Measurements from ENCODE around the gene MORN2. TPM values are rescaled to one million over a fixed set of nuclear protein-coding genes. Genes with fewer than 3 reads are reported as not detected.

The MORN2 gene
- total and polyA plus RNA-seq, 2 of the 13 experiments (the other 11 are each of a cell fraction or from before 2014, with no cell fraction given) = 7.0 to 28.0 TPM

DNA sequence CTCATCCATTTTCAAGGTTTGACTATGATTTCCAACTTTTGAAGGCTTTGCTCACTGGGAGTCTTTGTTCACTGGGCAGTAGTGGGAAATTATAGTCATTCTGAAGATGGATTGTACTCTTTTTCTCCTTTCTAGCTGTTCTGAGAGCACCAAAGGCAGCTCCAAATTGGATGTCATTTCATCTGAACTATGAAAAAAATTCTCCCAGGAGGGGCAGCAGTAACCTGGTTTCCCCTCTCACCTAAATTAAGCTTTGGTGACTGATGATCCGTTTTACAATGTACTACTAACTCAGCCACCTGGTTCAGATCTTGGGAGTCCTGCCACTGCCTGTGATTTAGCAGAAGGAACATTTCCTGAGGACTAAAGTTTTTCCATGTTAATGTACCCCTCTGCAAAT, 31.5 kb downstream of the MORN2 start (continued):
- TF ChIP-seq, protein P1, sequence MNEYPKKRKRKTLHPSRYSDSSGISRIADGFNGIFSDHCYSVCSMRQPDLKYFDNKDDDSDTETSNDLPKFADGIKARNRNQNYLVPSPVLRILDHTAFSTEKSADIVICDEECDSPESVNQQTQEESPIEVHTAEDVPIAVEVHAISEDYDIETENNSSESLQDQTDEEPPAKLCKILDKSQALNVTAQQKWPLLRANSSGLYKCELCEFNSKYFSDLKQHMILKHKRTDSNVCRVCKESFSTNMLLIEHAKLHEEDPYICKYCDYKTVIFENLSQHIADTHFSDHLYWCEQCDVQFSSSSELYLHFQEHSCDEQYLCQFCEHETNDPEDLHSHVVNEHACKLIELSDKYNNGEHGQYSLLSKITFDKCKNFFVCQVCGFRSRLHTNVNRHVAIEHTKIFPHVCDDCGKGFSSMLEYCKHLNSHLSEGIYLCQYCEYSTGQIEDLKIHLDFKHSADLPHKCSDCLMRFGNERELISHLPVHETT (CRISPR knock-in tag; conservative IDR thresholded peaks at IDR 0.05) = no peak
- no peak for TF ChIP-seq MXI1 (IDR thresholded peaks at IDR 0.05; ENCODE audit: borderline replicate concordance, low read depth, low read length)
- no peak for TF ChIP-seq ADNP (CRISPR knock-in tag; IDR thresholded peaks at IDR 0.05)
- TF ChIP-seq, protein P2, sequence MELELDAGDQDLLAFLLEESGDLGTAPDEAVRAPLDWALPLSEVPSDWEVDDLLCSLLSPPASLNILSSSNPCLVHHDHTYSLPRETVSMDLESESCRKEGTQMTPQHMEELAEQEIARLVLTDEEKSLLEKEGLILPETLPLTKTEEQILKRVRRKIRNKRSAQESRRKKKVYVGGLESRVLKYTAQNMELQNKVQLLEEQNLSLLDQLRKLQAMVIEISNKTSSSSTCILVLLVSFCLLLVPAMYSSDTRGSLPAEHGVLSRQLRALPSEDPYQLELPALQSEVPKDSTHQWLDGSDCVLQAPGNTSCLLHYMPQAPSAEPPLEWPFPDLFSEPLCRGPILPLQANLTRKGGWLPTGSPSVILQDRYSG (CRISPR knock-in tag; IDR thresholded peaks at IDR 0.05) = no peak
- 0 out of 2 replicates have a peak, but pooled peaks have one; percentile 37 for TF ChIP-seq ZSCAN29 (CRISPR knock-in tag; conservative IDR thresholded peaks at IDR 0.05)
- TF ChIP-seq ZNF343 (CRISPR knock-in tag; IDR thresholded peaks at IDR 0.05) = 0 out of 2 replicates have a peak, but pooled peaks have one; percentile 39
- TF ChIP-seq, protein P3, sequence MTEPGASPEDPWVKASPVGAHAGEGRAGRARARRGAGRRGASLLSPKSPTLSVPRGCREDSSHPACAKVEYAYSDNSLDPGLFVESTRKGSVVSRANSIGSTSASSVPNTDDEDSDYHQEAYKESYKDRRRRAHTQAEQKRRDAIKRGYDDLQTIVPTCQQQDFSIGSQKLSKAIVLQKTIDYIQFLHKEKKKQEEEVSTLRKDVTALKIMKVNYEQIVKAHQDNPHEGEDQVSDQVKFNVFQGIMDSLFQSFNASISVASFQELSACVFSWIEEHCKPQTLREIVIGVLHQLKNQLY (CRISPR knock-in tag; IDR thresholded peaks at IDR 0.05) = no peak
- TF ChIP-seq PPARG (CRISPR knock-in tag; conservative IDR thresholded peaks at IDR 0.05) = 0 out of 2 replicates have a peak, but pooled peaks have one; percentile 1
- 0 out of 2 replicates have a peak, but pooled peaks have one; percentile 9 for TF ChIP-seq ZFX (CRISPR knock-in tag; IDR thresholded peaks at IDR 0.05; ENCODE audit: low read depth)
- TF ChIP-seq, protein P4, sequence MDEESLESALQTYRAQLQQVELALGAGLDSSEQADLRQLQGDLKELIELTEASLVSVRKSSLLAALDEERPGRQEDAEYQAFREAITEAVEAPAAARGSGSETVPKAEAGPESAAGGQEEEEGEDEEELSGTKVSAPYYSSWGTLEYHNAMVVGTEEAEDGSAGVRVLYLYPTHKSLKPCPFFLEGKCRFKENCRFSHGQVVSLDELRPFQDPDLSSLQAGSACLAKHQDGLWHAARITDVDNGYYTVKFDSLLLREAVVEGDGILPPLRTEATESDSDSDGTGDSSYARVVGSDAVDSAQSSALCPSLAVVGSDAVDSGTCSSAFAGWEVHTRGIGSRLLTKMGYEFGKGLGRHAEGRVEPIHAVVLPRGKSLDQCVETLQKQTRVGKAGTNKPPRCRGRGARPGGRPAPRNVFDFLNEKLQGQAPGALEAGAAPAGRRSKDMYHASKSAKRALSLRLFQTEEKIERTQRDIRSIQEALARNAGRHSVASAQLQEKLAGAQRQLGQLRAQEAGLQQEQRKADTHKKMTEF (CRISPR knock-in tag; IDR thresholded peaks at IDR 0.05) = no peak
- TF ChIP-seq, protein P5, sequence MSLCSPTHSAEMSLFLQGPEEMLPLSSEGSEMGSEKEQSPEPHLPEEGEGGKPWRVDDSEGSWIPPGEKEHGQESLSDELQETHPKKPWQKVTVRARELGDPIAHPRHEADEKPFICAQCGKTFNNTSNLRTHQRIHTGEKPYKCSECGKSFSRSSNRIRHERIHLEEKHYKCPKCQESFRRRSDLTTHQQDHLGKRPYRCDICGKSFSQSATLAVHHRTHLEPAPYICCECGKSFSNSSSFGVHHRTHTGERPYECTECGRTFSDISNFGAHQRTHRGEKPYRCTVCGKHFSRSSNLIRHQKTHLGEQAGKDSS (CRISPR knock-in tag; IDR thresholded peaks at IDR 0.05; ENCODE audit: borderline replicate concordance, low read depth) = no peak; the same call in 1 of the 2 replicates
- TF ChIP-seq ZNF432 (CRISPR knock-in tag; IDR thresholded peaks at IDR 0.05; ENCODE audit: borderline replicate concordance) = no peak
